Measurements from ENCODE around the gene MYO1D. TPM values are rescaled to one million over a fixed set of nuclear protein-coding genes. Genes with fewer than 3 reads are reported as not detected.

Gene MYO1D
- total RNA-seq, 2 experiments from 2014 or later, result 0.09 to 0.89 TPM

DNA sequence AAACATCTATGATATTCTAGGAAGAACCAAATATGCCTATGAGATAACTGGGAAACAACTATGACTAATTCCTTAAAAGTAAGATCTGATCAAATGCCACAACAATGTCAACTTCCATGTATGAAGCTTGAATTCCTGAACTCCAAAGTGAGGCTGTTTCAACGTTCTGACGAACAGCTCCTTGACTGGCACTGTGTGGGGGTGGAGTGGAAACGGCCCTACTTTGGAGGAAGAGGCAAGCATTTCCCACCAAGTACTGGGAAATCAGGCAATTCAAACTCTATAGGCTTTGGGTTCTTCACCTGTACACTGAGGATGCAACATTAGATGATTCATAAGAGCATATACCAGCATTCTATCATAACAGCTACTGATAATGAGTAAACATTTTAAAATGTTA lies 203.0 kb downstream of the MYO1D start:
- Histone ChIP-seq H2AFZ (ENCODE audit: low read length) (no peak overlapping the region), H3K36me3 (ENCODE audit: insufficient read depth, low read length) (no peaks in the 10 kb centered on the region), H3K4me3 (ENCODE audit: low read depth, low read length, poor library complexity, severe bottlenecking) (no peak overlapping the region), H3K27ac (ENCODE audit: low read depth, low read length, poor library complexity, severe bottlenecking) (no peak overlapping the region), H3K9me3 (ENCODE audit: low read length) (peaks cover 19% of the 10 kb centered on the region; the same call in 1 of the 2 replicates), H3K9me2 (ENCODE audit: insufficient read depth, low read length) (no peaks in the 10 kb centered on the region), H3K4me1 (ENCODE audit: insufficient read depth, low read length, poor library complexity, severe bottlenecking) (no peaks in the 10 kb centered on the region), H3K4me2 (ENCODE audit: low read length) (no peak overlapping the region), H4K20me1 (ENCODE audit: insufficient read depth, low read length) (no peaks in the 10 kb centered on the region), H3K79me2 (ENCODE audit: insufficient read depth, low read depth, low read length) (no peaks in the 10 kb centered on the region)
- intact Hi-C loops (cut with micrococcal nuclease; ENCODE audit: unreplicated experiment), result no loop called here
- no peak for TF ChIP-seq CTCF (conservative IDR thresholded peaks at IDR 0.05; ENCODE audit: low read length)
- POLR2A ChIA-PET, result no interaction called here
- DNase-seq (ENCODE audit: low spot score), result no peak
- CTCF ChIA-PET (ENCODE audit: unreplicated experiment), result no interaction called here
- no TSS peak for BruUV-seq (replicated peaks)

- Histone ChIP-seq H3K9me3 (ENCODE audit: low read length) (peaks cover 19% of the 10 kb centered on the region; the same call in 1 of the 2 replicates), H2AFZ (ENCODE audit: low read length) (no peak overlapping the region), H3K36me3 (ENCODE audit: insufficient read depth, low read length) (no peaks in the 10 kb centered on the region), H3K4me2 (ENCODE audit: low read length) (no peak overlapping the region), H4K20me1 (ENCODE audit: insufficient read depth, low read length) (no peaks in the 10 kb centered on the region), H3K79me2 (ENCODE audit: insufficient read depth, low read depth, low read length) (no peaks in the 10 kb centered on the region), H3K9me2 (ENCODE audit: insufficient read depth, low read length) (no peaks in the 10 kb centered on the region), H3K27ac (ENCODE audit: low read depth, low read length, poor library complexity, severe bottlenecking) (no peak overlapping the region), H3K4me3 (ENCODE audit: low read depth, low read length, poor library complexity, severe bottlenecking) (no peak overlapping the region), H3K4me1 (ENCODE audit: insufficient read depth, low read length, poor library complexity, severe bottlenecking) (no peaks in the 10 kb centered on the region)
- DNase-seq (ENCODE audit: low spot score), result no peak
- intact Hi-C loops (cut with micrococcal nuclease; ENCODE audit: unreplicated experiment), result no loop called here
- TF ChIP-seq EZH2phosphoT487 (IDR thresholded peaks at IDR 0.05; ENCODE audit: borderline replicate concordance, low read depth, low read length) (no peak), CTCF (conservative IDR thresholded peaks at IDR 0.05; ENCODE audit: low read length) (no peak)
- ChIA-PET POLR2A (interaction anchor here (0.6 kb wide), 1 partner anchor 17 kb away, joined by 3 read pairs; no protein-coding TSS in a partner anchor), CTCF (ENCODE audit: unreplicated experiment) (no interaction called here)
- BruUV-seq (replicated peaks), result no TSS peak
Measured at GRCh38 chr17:32672711-32673110, 204.2 kb downstream of the MYO1D start.

DNA sequence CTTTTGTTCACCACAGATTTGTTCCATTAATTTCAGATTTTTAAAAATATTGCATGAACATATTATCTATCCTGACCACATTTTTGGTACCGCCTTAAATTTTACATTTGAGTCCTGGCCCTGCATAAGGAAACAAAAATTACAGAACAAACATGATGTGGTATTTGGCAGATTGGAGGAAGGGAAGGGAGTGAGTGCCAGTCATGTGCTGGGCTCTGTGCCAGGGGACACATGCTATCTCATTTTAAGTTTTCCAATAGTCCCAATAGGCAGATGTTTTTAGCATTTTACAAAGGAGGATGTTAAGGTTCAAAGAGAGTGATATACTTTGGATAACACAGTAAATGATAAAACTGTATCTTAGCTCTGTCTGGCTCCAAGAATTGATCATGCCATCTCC lies 205.0 kb downstream of the MYO1D start:
- H3K4me2 ChIP-seq (ENCODE audit: low read length), result no peak overlapping the region
- no peaks in the 10 kb centered on the region for H4K20me1 ChIP-seq (ENCODE audit: insufficient read depth, low read length)
- ChIA-PET POLR2A (no interaction called here), CTCF (ENCODE audit: unreplicated experiment) (no interaction called here)
- H3K4me3 ChIP-seq (ENCODE audit: low read depth, low read length, poor library complexity, severe bottlenecking), result no peak overlapping the region
- H3K36me3 ChIP-seq (ENCODE audit: insufficient read depth, low read length), result no peaks in the 10 kb centered on the region
- H3K79me2 ChIP-seq (ENCODE audit: insufficient read depth, low read depth, low read length), result no peaks in the 10 kb centered on the region
- H2AFZ ChIP-seq (ENCODE audit: low read length), result no peak overlapping the region
- H3K27ac ChIP-seq (ENCODE audit: low read depth, low read length, poor library complexity, severe bottlenecking), result no peak overlapping the region
- H3K9me2 ChIP-seq (ENCODE audit: insufficient read depth, low read length), result no peaks in the 10 kb centered on the region
- intact Hi-C loops (cut with micrococcal nuclease; ENCODE audit: unreplicated experiment), result no loop called here
- peaks cover 19% of the 10 kb centered on the region; the same call in 1 of the 2 replicates for H3K9me3 ChIP-seq (ENCODE audit: low read length)
- no peak for DNase-seq (ENCODE audit: low spot score)
- H3K4me1 ChIP-seq (ENCODE audit: insufficient read depth, low read length, poor library complexity, severe bottlenecking), result no peaks in the 10 kb centered on the region
- BruUV-seq (replicated peaks), result no TSS peak
- TF ChIP-seq CTCF (conservative IDR thresholded peaks at IDR 0.05; ENCODE audit: low read length) (no peak), EZH2phosphoT487 (IDR thresholded peaks at IDR 0.05; ENCODE audit: borderline replicate concordance, low read depth, low read length) (no peak)
